ENCODE measurements around the gene TMEM190. TPM values are rescaled to one million over a fixed set of nuclear protein-coding genes. Genes with fewer than 3 reads are reported as not detected.

Gene TMEM190
- total RNA-seq, 1 donor from 2014 or later = not detected

Other genes with a start within 250 kb of the TMEM190 start
- gene TNNT1, start 227.6 kb upstream of the TMEM190 start, total RNA-seq = not detected in 2 replicates
- not detected in 2 replicates for gene TNNI3, start 219.1 kb upstream of the TMEM190 start, total RNA-seq
- 0.36 TPM in 1 of 2 replicates, not detected in the other for gene DNAAF3, start 210.2 kb upstream of the TMEM190 start, total RNA-seq
- not detected in 2 replicates for gene SYT5, start 196.5 kb upstream of the TMEM190 start, total RNA-seq
- gene PTPRH, start 167.3 kb upstream of the TMEM190 start, total RNA-seq = 0.16 TPM in 1 of 2 replicates, not detected in the other
- 7.7 and 8.3 TPM in 2 replicates for gene TMEM86B, start 148.1 kb upstream of the TMEM190 start, total RNA-seq
- 200 and 202 TPM in 2 replicates for gene PPP6R1, start 117.8 kb upstream of the TMEM190 start, total RNA-seq
- gene HSPBP1, start 96.7 kb upstream of the TMEM190 start, total RNA-seq = 66.4 and 69.6 TPM in 2 replicates
- gene BRSK1, start 92.8 kb upstream of the TMEM190 start, total RNA-seq = 7.8 and 8.4 TPM in 2 replicates
- gene TMEM150B, start 51.5 kb upstream of the TMEM190 start, total RNA-seq = 0.71 TPM in 1 of 2 replicates, not detected in the other
- 29.1 and 29.9 TPM in 2 replicates for gene KMT5C, start 37.0 kb upstream of the TMEM190 start, total RNA-seq
- 0.26 TPM in 1 of 2 replicates, not detected in the other for gene COX6B2, start 22.1 kb upstream of the TMEM190 start, total RNA-seq
- gene GARIN5B, start 13.6 kb upstream of the TMEM190 start, total RNA-seq = 0.05 TPM in 1 of 2 replicates, not detected in the other
- gene IL11, start 6.4 kb upstream of the TMEM190 start, total RNA-seq = 0.34 TPM in 1 of 2 replicates, not detected in the other
- gene TMEM238, start 7.5 kb downstream of the TMEM190 start, total RNA-seq = 9.7 and 10.6 TPM in 2 replicates
- 1,835 and 1,847 TPM in 2 replicates for gene RPL28, start 9.1 kb downstream of the TMEM190 start, total RNA-seq
- 224 and 225 TPM in 2 replicates for gene UBE2S, start 31.0 kb downstream of the TMEM190 start, total RNA-seq
- not detected in 2 replicates for gene SHISA7, start 66.5 kb downstream of the TMEM190 start, total RNA-seq
- gene ISOC2, start 84.8 kb downstream of the TMEM190 start, total RNA-seq = 31.3 and 34.3 TPM in 2 replicates
- gene C19orf85, start 87.9 kb downstream of the TMEM190 start, total RNA-seq = not detected in 2 replicates
- gene ZNF628, start 99.8 kb downstream of the TMEM190 start, total RNA-seq = 7.6 and 10.4 TPM in 2 replicates
- 23.1 and 26.1 TPM in 2 replicates for gene NAT14, start 108.4 kb downstream of the TMEM190 start, total RNA-seq
- gene SSC5D, start 111.6 kb downstream of the TMEM190 start, total RNA-seq = 0.24 and 0.65 TPM in 2 replicates
- gene SBK2, start 160.3 kb downstream of the TMEM190 start, total RNA-seq = not detected in 2 replicates
- gene SBK3, start 168.7 kb downstream of the TMEM190 start, total RNA-seq = not detected in 2 replicates
- 10.2 and 11.7 TPM in 2 replicates for gene ZNF579, start 204.0 kb downstream of the TMEM190 start, total RNA-seq
- 24.2 and 24.7 TPM in 2 replicates for gene FIZ1, start 222.7 kb downstream of the TMEM190 start, total RNA-seq
- 20.0 and 22.9 TPM in 2 replicates for gene ZNF524, start 223.5 kb downstream of the TMEM190 start, total RNA-seq
- gene ZNF865, start 228.8 kb downstream of the TMEM190 start, total RNA-seq = 12.6 and 13.2 TPM in 2 replicates
- 3.0 and 4.9 TPM in 2 replicates for gene ZNF784, start 247.7 kb downstream of the TMEM190 start, total RNA-seq